ENCODE results near the gene SCIN.

SCIN gene

DNA sequence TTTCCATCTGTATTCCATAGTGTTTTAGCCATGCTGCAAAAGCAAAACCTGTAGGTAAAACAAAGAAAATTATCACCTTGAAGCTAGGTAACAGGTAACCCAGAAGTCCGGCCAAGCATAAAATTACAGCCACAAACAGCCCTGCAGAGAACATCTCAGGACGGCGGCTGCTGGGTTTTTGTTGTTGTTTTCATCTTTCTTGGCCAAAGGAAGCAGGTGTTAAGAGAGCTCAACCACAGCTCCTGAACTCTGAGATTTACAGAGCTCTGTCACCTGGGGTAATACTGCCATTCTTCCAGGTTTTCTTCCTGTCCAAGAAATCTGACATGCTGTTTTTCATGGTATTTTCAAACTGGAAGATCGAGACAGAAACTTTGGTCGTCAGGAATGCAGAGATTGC lies 847 bp upstream of the SCIN start:
- DNase-seq (ENCODE audit: low read depth) = no peak

DNA sequence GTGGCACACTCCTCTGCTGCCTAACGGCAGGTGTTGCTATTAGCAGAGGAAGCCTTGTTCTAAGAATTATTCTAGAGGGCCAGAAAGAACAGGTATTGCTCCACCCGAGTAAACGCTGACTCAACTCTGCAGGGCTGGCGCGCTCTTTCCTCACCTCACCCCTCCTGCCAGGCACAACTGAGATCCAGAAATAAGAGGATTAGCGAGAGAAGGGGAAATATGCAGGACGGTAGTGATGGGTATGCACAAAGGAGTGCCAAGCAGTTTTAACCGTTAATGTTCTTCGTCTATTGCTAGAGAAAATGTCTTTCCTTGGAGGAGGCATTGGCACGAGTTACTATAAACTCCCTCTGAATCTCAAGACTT lies 369 bp upstream of the SCIN start:
- DNase-seq (ENCODE audit: low read depth) = no peak

DNA sequence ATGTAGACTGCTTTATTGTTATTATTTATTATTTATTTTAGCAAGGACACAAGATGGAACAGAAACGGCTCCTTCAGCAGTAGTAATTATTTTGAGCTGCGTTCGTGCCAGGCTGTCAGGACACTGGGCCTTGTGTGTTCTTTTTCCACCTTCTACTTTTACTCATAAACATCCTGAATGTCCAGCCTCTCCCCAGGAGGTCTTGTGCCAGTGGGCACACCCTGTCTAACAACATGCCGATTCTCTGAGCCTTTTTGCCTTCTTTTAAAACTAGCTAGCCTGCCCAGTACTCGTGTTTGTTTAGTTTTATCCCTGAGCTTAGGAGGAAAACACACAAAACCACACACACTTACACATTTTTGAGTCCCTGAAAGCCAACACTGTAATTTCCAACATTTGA lies 1.2 kb downstream of the SCIN start:
- no peak for DNase-seq (ENCODE audit: low read depth)

- no peak for DNase-seq (ENCODE audit: low read depth)
Measured at GRCh38 chr7:12572941-12573575, 2.5 kb downstream of the SCIN start.

- DNase-seq (ENCODE audit: low read depth) = no peak
Measured at GRCh38 chr7:12573885-12574284, 3.4 kb downstream of the SCIN start.

DNA sequence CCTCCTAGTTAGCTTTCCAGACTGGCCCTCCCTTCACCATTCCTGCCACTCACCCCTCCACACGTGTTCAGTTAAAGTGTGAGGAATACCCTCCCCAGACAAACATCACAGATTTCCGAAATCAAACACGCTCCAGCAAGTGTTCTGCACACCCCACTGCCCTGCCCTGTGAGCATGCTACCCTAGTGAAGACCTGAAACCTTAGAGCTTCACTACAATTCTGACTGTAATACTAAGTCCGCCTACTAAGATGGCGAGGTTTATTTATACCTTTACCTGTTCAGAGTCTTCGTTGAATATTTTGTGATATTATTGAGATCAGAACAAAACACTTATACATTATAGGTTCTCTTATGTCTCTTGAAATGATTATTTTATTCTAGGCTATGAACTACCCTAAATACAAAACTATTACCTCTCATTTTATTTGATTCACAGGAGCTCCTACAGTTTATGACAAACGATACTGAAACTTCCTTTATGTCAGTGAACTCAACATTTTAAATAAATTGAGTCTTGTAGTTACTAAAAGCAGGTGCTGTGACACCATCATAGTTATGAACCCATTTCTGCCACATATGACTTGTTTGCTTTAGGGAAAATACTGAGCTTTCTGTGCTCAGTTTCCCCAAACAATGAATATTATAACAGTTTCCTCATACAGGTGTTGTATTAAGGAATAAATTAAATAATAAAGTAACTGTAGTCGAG lies 8.6 kb downstream of the SCIN start:
- no peak for DNase-seq (ENCODE audit: low read depth)

DNA sequence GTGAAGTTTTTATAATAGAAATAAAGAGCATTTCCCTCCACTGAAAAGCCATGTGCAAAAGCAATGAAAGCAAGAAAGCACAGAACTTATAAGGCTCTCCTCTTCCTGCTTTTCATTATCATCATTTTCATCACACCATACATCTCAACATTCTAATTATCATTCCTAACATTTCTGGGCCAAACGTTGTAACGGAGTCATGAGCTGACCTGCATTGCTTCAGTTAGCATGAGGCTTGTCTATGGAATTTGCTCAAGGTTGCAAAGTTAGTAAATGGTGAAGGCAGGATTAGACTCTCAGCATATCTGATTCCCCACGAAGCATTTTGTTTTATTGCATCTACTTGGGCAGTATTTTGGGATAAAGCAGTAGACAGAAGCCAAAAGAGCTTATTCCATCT lies 11.4 kb downstream of the SCIN start:
- no peak for DNase-seq (ENCODE audit: low read depth)

DNA sequence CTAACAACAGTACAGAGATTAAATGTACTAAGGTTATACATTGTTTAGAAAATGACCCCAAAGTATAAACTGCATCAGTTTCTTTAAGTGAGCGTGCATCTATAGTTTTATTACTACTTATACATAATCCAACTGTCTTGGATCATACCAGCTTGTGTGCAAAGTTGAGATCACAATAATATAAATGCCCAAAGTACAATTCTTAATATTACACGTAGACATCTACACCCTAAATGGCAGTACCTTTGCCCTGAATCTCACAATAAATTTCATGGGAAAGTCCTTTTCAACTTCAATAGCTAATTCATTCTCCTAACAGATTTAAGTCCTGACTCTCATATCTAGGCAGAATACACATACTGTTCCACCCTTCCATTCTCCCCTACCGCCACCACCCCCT lies 11.8 kb downstream of the SCIN start:
- no peak for DNase-seq (ENCODE audit: low read depth)

- DNase-seq (ENCODE audit: low read depth) = no peak
Measured at GRCh38 chr7:12583176-12583575, 12.7 kb downstream of the SCIN start.

- DNase-seq (ENCODE audit: low read depth) = no peak
Measured at GRCh38 chr7:12583922-12584321, 13.4 kb downstream of the SCIN start.

DNA sequence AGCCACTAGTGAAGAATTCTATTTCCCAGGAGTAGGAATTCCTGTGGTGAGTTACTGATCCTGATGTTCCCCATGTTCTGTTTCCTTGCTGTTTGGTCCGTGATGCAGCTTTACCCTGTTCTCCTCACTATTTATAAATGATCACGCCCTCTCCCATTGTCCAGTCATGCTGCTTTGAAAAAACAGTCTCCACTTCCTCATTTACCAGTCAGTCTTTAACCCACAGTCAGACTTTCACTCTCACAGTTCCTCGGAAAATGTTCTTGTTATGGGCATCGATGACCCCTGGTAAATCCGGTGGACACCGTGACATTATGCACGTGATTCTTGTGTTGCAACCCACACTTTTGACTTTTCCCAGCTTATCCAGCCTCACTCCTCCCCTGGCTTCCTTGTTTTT lies 14.4 kb downstream of the SCIN start:
- no peak for DNase-seq (ENCODE audit: low read depth)

- DNase-seq (ENCODE audit: low read depth) = no peak
Measured at GRCh38 chr7:12586271-12586670, 15.8 kb downstream of the SCIN start.

GRCh38 chr7:12588259-12588904 lies 17.9 kb downstream of the SCIN start:
- DNase-seq (ENCODE audit: low read depth) = no peak

- no peak for DNase-seq (ENCODE audit: low read depth)
Measured at GRCh38 chr7:12590559-12590958, 20.0 kb downstream of the SCIN start.

DNA sequence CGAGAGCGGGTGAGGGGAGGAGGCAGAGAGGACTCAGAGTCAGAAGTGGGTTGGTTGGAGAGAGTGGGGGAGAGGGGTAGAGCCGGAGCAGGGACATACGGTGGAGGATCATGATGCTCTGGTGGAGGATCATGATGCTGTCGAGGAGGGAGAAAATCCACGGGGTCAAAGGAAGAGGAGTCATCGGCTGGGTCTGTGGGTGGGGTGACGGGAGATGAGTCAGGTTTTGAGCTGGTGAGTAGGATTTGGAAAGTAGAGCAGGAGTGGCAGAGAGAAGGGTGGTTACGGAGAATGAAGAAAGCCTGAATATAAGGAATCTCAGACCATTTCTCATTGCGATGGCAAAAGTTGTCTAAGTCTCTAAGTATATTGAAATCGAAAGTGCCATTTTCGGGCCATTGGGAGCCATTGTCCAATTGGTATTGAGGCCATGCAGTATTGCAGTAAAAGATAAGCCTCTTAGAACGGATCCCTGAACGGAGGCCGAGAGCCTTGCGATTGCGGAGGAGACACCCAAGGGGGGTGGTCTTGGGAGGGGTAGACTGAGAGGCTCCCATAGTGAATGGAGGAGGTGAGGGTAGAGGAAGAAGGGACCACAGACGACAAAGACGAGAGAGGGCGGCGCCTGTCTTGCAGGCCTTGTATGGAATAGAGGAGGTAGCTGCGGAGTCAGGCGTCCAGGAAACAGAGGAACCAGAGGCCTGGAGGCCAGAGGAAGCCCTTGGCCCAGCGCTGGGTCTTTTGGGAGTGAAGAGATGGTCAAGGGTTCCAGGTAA lies 23.8 kb downstream of the SCIN start:
- DNase-seq (ENCODE audit: low read depth) = no peak

DNA sequence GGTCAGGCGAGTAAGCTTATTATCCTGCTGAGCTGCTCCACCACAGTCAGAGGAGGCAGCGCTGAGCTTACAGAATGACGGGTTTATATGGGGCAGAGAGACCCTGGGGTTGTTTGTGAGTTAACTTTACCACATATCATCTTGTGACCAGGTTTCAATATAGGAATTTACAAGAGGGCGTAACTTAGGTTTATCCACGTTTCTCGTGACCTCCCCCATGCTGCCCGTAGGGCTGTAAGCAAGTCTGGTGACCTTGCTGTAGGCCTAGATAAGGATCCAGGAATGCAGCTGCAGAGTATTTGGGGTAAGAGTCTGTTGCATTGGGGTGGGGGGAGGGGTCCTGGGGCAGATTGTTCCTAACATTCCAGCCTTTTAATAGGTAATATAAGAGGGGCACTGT lies 24.6 kb downstream of the SCIN start:
- DNase-seq (ENCODE audit: low read depth) = no peak

DNA sequence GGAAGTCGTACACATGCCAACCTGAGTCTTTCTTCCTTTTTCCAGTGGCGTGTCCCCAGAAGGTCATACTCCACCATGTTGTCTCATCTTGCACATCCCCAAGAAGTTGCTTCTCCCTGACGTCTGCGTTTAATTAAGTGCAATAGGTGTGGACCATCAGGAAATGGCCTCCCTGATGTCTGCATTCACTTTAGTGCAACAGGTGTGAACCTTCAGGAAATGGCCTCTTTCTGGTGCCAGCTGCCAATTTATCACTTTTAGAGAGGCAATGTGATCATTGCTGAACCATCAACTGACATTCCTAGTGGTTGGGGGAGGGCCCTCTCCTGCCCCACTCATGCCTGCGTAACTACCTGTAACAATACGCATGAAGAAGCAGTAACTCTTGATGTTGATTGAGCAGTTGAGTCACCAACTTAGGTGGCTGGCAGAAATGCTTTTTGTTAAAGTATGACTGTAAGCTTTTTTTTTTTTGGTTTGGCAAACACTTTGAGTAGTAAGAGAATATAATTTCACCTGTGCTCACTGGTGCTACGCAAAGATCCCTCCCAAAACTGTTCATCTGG lies 25.8 kb downstream of the SCIN start:
- DNase-seq (ENCODE audit: low read depth) = no peak

- no peak for DNase-seq (ENCODE audit: low read depth)
Measured at GRCh38 chr7:12601302-12601869, 30.9 kb downstream of the SCIN start.

- DNase-seq (ENCODE audit: low read depth) = no peak
Measured at GRCh38 chr7:12607134-12607533, 36.6 kb downstream of the SCIN start.

DNA sequence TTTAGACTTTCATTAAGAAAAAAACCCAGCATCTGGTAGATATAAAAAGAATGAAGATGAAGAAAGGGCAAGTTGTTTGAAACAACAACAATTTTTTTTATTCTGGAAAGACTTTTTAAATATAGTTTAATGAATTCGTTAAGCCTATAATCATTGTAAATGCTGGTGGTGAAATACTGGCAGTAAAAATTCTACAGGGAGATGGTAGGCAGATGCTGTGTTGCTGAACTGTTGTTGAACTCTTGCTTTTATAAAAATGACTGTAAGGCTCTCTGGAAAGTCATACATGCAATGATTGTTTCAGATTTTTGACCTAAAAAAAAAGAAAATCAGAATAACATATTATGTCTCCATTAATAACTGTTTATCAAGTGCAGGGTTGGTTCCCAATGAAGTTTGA lies 39.0 kb downstream of the SCIN start:
- no peak for DNase-seq (ENCODE audit: low read depth)

DNA sequence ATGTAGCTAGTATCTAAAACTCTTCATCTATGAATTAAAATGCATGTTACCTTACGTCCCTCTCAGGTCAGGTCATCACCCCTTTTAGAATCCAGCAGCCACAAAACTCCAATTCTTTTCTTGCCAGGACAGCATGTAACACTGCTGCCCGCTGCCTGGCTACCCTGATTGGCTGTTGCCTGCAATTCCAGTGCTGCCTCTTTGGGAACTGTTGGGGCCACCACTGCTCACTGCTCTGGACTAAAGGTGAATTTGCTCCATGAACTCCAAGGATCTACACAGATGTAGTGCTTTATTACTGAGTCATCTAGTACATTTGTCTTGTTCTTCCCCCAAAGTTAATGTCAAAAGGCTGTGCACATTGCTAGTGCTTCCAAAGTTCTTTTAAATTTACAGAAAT lies 40.4 kb downstream of the SCIN start:
- no peak for DNase-seq (ENCODE audit: low read depth)

GRCh38 chr7:12612622-12613021 lies 42.1 kb downstream of the SCIN start:
- DNase-seq (ENCODE audit: low read depth) = no peak

Measured in stimulated activated CD8-positive, alpha-beta memory T cell treated with anti-CD3 and anti-CD28 coated beads, Interleukin-4, amount 100 ng/mL, for 24 hours (primary cell).